Pancreas (tissue), 10 donors: Measurements from ENCODE around the gene CCDC13. TPM values are rescaled to one million over a fixed set of nuclear protein-coding genes. Genes with fewer than 3 reads are reported as not detected.
"Not testable (repeated sequence)": the region's sequence is repeated elsewhere in the genome, so short reads cannot be mapped to it uniquely, and the experiment has no call there.

Experiments
- ATAC-seq, 4 donors: fragments of 200-7000 bp; cut with Tn5 transposase; one replicate each; pipeline versions ENCODE4 v1.8.0 to v1.9.1; 2020; ENCODE audit warnings: mild to moderate bottlenecking in 4 of 4, moderate library complexity in 4 of 4
- DNase-seq, 6 donors: peaks; one replicate each; pipeline ENCODE4 v3.0.0-alpha.2; 2020
- FAIRE-seq: peaks from 2 replicates; lab custom pipeline; 2012; peaks lifted over from hg19 to GRCh38; lab: Jason Lieb, UNC
- H3K27ac ChIP-seq, 4 donors: fragments of 200-600 bp; sonication (generic); 1 replicate in 3 of 4; 2 replicates in 1 of 4; pipeline versions ENCODE4 v1.5.0 to v1.8.0; 2020
- H3K27me3 ChIP-seq, 4 donors: fragments of 200-600 bp; one replicate each; pipeline ENCODE4 v1.8.0; 2021
- H3K36me3 ChIP-seq, 3 donors: fragments of 200-600 bp; sonication (generic) in 1 of 3; one replicate each; pipeline versions ENCODE4 v1.5.0 to v1.8.0; 2020 to 2021
- H3K4me1 ChIP-seq, 3 donors: fragments of 200-600 bp; one replicate each; pipeline ENCODE4 v1.8.0; 2021
- H3K4me3 ChIP-seq, 4 donors: fragments of 200-600 bp; sonication (generic) in 2 of 4; one replicate each; pipeline versions ENCODE4 v1.5.0 to v1.8.0; 2020 to 2021
- H3K9me3 ChIP-seq, 4 donors: fragments of 200-600 bp; one replicate each; pipeline ENCODE4 v1.8.0; 2021
- CTCF ChIP-seq, 4 donors: fragments of 200-600 bp; sonication (generic) in 3 of 4; IDR thresholded peaks; one replicate each; pipeline versions ENCODE4 v1.5.0 to v1.8.0; 2021; ENCODE audit warnings: antibody characterized with exemption in 4 of 4
- WGBS, 2 donors: extraction: QIAGEN DNeasy Blood & Tissue Kit; methylation state at CpG; one replicate each; pipeline ENCODE4 v1.1.7; 2013; 5-methylcytosine and 5-hydroxymethylcytosine counted together
- intact Hi-C, 3 donors: fragments of 100-400 bp; cut with DNase I; formaldehyde crosslinking; loops; one replicate each; pipeline versions ENCODE4 v1.11.1 to v1.14.2; 2022
- polyA plus RNA-seq, 2 donors: library from polyadenylated mRNA; stranded (reverse); fragments of 200-250 nt; gene quantifications; one replicate each; pipeline ENCODE4 v1.2.3, GENCODE V29; 2013
- total RNA-seq, 6 donors: library from RNA; stranded (reverse); fragmentation: NEBNext Ultra II Directional in 4 of 6; extraction: Animal tissue kit (Norgen Biotek cat#: 25700) in 4 of 6; gene quantifications; one replicate each; pipeline versions ENCODE4 v1.2.1 to v1.2.4, GENCODE V29; 2021 to 2023
- donor health status: healthy with polysubstance abuse.
- donor health status: DM: no; HTN: no; CAD: no; lungs with moderate emphysema.
- donor health status: DM: no; HTN: no; CAD: no.
- donor health status: control.
- donor health status: control.
- donor health status: Bipolar disorder and iron deficiency.
- donor health status: DM: yes; HTN: yes; CAD: no.
- donor health status: DM: no; HTN: no; CAD: no.
- donor health status: DM: no; HTN: no; CAD: no.
- donor health status: DM: yes; HTN: yes; CAD: no.

Gene CCDC13
- total and polyA plus RNA-seq, 8 donors: 0.18 to 1.3 (median 0.70) TPM

- ATAC-seq: no peak
- intact Hi-C loops: no loop called here
- H3K4me1 ChIP-seq: peaks cover 4 to 12% (median 12%) of the 10 kb centered on the region in 3 donors
- no peak for TF ChIP-seq CTCF (IDR thresholded peaks at IDR 0.05)
- no peaks in the 10 kb centered on the region for H3K36me3 ChIP-seq
- no peaks in the 10 kb centered on the region for H3K9me3 ChIP-seq
- no peak for FAIRE-seq
- DNase-seq: no peak
- 75% methylated on average over 2 of the region's 2 CpGs for WGBS, 2 donors
- no peaks in the 10 kb centered on the region for H3K27me3 ChIP-seq
- H3K27ac ChIP-seq: no peak overlapping the region
- no peak overlapping the region for H3K4me3 ChIP-seq
Measured at GRCh38 chr3:42815826-42816225, 42.8 kb upstream of the CCDC13 start.

GRCh38 chr3:42814914-42815507, 42.0 kb upstream of the CCDC13 start:
- DNase-seq (no peak), ATAC-seq (no peak), FAIRE-seq (no peak)
- Histone ChIP-seq H3K27me3 (no peaks in the 10 kb centered on the region), H3K27ac (no peak overlapping the region), H3K4me3 (no peak overlapping the region), H3K4me1 (peaks cover 4 to 14% (median 12%) of the 10 kb centered on the region in 3 donors), H3K36me3 (no peaks in the 10 kb centered on the region), H3K9me3 (no peaks in the 10 kb centered on the region)
- no peak for TF ChIP-seq CTCF (IDR thresholded peaks at IDR 0.05)
- WGBS, 2 donors: 35 to 55% methylated on average over 2 of the region's 2 CpGs
- intact Hi-C loops: no loop called here

DNA sequence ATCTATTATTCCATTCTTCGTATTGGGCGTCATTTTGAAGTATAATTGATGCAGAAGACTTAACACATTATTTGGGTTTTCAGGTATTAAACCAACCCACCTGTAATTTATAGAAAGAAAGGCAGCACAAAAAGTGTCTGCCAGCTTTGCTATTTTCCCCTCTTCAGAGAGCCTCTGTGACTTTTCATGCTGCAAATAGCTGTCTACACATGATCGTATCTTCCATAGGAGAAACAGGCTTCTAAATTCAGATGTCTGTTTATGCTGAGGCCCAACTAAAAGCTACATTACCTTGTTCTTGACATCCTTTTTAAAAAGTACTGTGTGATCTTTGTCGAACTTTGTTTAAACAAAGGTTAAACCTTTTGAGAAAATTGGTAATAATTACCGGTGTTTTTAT, 41.2 kb upstream of the CCDC13 start:
- no peak for FAIRE-seq
- H3K27ac ChIP-seq: no peak overlapping the region
- DNase-seq: no peak

DNA sequence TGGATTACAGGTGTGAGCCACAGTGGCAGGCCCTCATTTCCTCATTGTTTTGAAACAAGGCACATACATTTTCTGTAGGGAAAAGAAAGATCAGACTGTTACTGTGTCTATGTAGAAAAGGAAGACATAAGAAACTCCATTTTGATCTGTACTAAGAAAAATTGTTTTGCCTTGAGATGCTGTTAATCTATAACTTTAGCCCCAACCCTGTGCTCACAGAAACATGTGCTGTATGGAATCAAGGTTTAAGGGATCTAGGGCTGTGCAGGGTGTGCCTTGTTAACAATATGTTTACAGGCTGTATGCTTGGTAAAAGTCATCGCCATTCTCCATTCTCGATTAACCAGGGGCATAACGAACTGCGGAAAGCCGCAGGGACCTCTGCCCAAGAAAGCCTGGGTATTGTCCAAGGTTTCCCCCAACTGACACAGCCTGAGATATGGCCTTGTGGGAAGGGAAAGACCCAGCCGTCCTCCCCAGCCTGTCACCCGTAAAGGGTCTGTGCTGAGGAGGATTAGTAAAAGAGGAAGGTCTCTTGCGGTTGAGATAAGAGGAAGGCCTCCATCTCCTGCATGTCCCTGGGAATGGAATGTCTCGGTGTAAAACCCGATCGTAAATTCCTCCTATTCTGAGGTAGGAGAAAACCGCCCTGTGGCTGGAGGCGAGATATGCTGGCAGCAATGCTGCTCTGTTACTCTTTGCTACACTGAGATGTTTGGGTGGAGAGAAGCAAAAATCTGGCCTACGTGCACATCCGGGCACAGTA, 38.2 kb upstream of the CCDC13 start:
- H3K27ac ChIP-seq: peak overlapping the region in 1 of 4 donors; percentile 13
- ATAC-seq (peak in 1 of 4 donors; percentile 32), FAIRE-seq (peak; percentile 66)
- H3K4me1 ChIP-seq, H3K9me3 ChIP-seq, H3K4me3 ChIP-seq, H3K36me3 ChIP-seq, intact Hi-C loops, DNase-seq, H3K27me3 ChIP-seq: not testable (repeated sequence)
- 24 to 36% methylated on average over 15 of the region's 15 CpGs for WGBS, 2 donors

More for the DNA sequence above, 41.2 kb upstream of the CCDC13 start:
- intact Hi-C loops: no loop called here
- H3K4me1 ChIP-seq: peaks cover 0 to 11% (median 8%) of the 10 kb centered on the region in 3 donors
- no peaks in the 10 kb centered on the region for H3K9me3 ChIP-seq
- ATAC-seq: no peak
- no peak for TF ChIP-seq CTCF (IDR thresholded peaks at IDR 0.05)
- WGBS, 2 donors: 85 to 90% methylated on average over 5 of the region's 5 CpGs
- no peak overlapping the region for H3K4me3 ChIP-seq
- H3K27me3 ChIP-seq: no peaks in the 10 kb centered on the region
- no peaks in the 10 kb centered on the region for H3K36me3 ChIP-seq

GRCh38 chr3:42810706-42811105, 37.7 kb upstream of the CCDC13 start:
- H3K27me3 ChIP-seq, H3K9me3 ChIP-seq, H3K4me1 ChIP-seq, intact Hi-C loops, H3K27ac ChIP-seq, H3K4me3 ChIP-seq, DNase-seq, H3K36me3 ChIP-seq, FAIRE-seq: not testable (repeated sequence)
- WGBS, 2 donors: 62 to 74% methylated on average over 10 of the region's 10 CpGs
- peak in 1 of 4 donors; percentile 37 for ATAC-seq

- no peak for DNase-seq
- intact Hi-C loops: no loop called here
- ATAC-seq: no peak
- H3K4me3 ChIP-seq: no peak within 1 kb of the TSS
- H3K36me3 ChIP-seq: no peaks in the 10 kb centered on the region
- no peak for TF ChIP-seq CTCF (IDR thresholded peaks at IDR 0.05)
- no peaks in the 10 kb centered on the region for H3K27me3 ChIP-seq
- H3K9me3 ChIP-seq: no peaks in the 10 kb centered on the region
- peaks cover 0 to 8% (median 5%) of the 10 kb centered on the region in 3 donors for H3K4me1 ChIP-seq
- 87 to 93% methylated on average over 5 of the region's 5 CpGs for WGBS, 2 donors
- no peak for FAIRE-seq
- no peak within 1 kb of the TSS for H3K27ac ChIP-seq
Measured at GRCh38 chr3:42809202-42809601, 36.1 kb upstream of the CCDC13 start, which contains the start of gene ACKR2. TSS of gene ACKR2 (plus strand) at chr3:42809445. CDS start at chr3:42864503, 55,058 bp downstream.
